Nephron progenitor cell (in vitro differentiated cells): ENCODE measurements around the gene PLEKHM3.

Source experiments
- DNase-seq: peaks from one replicate; pipeline ENCODE4 v3.0.0; 2021
- H3K27ac Mint-ChIP-seq: 2 replicates; pipeline ENCODE4 v1.8.0; 2021; ENCODE audit warnings: mild to moderate bottlenecking, moderate library complexity, mixed read lengths
- H3K27me3 Mint-ChIP-seq: 2 replicates; pipeline ENCODE4 v1.8.0; 2021; ENCODE audit warnings: mild to moderate bottlenecking, low read depth, mixed read lengths; ENCODE audit not compliant: poor library complexity
- H3K36me3 Mint-ChIP-seq: 2 replicates; pipeline ENCODE4 v1.8.0; 2021; ENCODE audit warnings: low read depth, mixed read lengths
- H3K4me1 Mint-ChIP-seq: 2 replicates; pipeline ENCODE4 v1.8.0; 2021; ENCODE audit warnings: mixed read lengths
- H3K4me3 Mint-ChIP-seq: 2 replicates; pipeline ENCODE4 v1.8.0; 2021; ENCODE audit warnings: mild to moderate bottlenecking, moderate library complexity, mixed read lengths
- H3K9me3 Mint-ChIP-seq: 2 replicates; pipeline ENCODE4 v1.8.0; 2021; ENCODE audit warnings: mild to moderate bottlenecking, moderate library complexity, mixed read lengths
- CTCF ChIP-seq: fragments of 200-600 bp; sonication (generic); IDR thresholded peaks from 2 replicates; pipeline ENCODE4 v1.5.0; 2021; ENCODE audit warnings: antibody characterized with exemption

PLEKHM3 gene

GRCh38 chr2:207836521-207837133 lies 188.7 kb downstream of the PLEKHM3 start:
- Mint-ChIP-seq H3K36me3 (no peaks in the 10 kb centered on the region), H3K27me3 (peaks cover 1% of the 10 kb centered on the region)

DNA sequence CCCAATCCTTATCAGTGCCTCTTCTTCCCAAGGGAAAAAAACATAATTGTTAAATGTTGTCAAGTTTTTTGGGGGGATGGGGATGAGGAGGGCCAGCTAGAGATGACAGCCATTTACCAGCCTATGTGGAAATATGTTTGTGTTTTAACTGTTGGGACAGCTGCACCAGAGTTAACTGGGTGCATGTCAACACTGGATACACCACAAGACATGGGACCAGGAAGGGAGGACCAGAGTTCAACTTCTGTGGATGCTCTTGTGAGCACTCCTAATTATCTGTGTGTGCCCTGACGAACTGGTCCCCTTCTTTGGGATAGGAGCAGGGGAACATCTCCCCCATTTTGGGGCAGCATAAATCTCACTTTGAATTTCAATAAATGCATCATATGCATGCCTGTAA lies 189.5 kb downstream of the PLEKHM3 start:
- Mint-ChIP-seq H3K27ac (no peak overlapping the region), H3K9me3 (no peaks in the 10 kb centered on the region), H3K27me3 (peaks cover 3% of the 10 kb centered on the region), H3K4me3 (no peak overlapping the region), H3K4me1 (peaks cover 11% of the 10 kb centered on the region), H3K36me3 (no peaks in the 10 kb centered on the region)
- DNase-seq, result no peak
- no peak for TF ChIP-seq CTCF

More at GRCh38 chr2:207836521-207837133, 188.7 kb downstream of the PLEKHM3 start:
- TF ChIP-seq CTCF, result no peak
- no peaks in the 10 kb centered on the region for H3K9me3 Mint-ChIP-seq
- peaks cover 11% of the 10 kb centered on the region for H3K4me1 Mint-ChIP-seq
- DNase-seq, result no peak
- H3K4me3 Mint-ChIP-seq, result no peak overlapping the region
- no peak overlapping the region for H3K27ac Mint-ChIP-seq

DNA sequence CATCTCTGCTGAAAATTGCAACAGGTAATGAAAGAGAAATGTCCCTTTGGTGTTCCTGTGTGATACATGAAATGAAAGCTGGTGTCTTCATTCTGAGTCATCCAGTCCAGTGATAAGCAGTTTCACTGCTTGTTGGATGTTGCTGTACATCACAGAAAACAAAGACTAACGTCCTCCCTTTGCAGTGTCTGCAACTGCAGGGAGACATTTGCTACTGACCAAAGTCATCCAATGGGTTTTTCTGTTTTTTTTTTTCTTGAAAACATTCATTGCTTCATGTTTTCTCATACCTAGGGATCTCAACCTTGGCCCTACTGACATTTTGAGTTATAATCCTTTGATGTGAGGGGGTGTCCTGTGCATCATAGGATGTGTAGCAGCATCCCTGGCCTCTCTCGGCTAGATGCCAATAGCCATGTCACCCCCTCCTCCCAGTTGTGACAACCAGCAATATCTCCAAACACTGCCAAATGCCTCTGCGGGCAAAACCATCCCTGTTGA lies 192.0 kb downstream of the PLEKHM3 start:
- H3K27me3 Mint-ChIP-seq, result peaks cover 7% of the 10 kb centered on the region
- H3K36me3 Mint-ChIP-seq, result no peaks in the 10 kb centered on the region
- H3K4me1 Mint-ChIP-seq, result peaks cover 11% of the 10 kb centered on the region
- H3K4me3 Mint-ChIP-seq, result no peak overlapping the region
- no peaks in the 10 kb centered on the region for H3K9me3 Mint-ChIP-seq
- no peak for DNase-seq
- no peak overlapping the region for H3K27ac Mint-ChIP-seq
- TF ChIP-seq CTCF, result no peak

- H3K9me3 Mint-ChIP-seq, result no peaks in the 10 kb centered on the region
- no peak for TF ChIP-seq CTCF
Observed at GRCh38 chr2:207831584-207832248, 193.6 kb downstream of the PLEKHM3 start.

DNA sequence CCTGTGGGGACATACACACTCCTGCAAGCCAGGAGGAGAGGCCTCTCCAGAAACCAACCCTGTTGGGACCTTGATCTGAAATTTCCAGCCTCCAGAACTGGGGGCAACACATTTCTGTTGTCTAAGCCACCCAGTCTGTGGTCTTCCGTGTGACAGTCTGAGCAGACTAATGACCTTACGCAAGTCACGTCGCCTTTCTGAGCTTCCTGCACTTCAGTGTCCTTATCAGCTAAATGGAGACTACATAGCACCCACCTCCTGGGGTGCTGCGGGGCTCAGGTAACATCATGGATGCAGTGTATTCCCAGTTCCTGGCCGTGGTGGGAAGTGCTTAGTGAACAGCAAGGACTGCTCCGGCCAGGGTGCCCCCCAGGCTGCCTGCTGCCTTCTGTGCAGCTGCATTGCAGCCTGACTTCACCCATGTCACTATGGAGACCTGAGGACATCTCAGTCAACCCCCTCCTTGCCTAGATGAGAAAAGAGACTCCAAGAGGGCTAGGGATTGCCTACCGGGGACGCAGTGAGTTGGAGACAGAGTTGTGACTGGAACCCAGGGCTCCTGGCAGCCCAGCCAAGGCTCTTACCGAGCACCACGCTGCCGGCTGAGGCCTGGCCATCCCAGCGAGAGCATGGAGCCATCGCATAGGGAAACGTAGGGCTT lies 194.4 kb downstream of the PLEKHM3 start:
- peaks cover 7% of the 10 kb centered on the region for H3K27me3 Mint-ChIP-seq
- H3K4me1 Mint-ChIP-seq, result peaks cover 1% of the 10 kb centered on the region
- H3K9me3 Mint-ChIP-seq, result no peaks in the 10 kb centered on the region
- DNase-seq, result no peak
- H3K36me3 Mint-ChIP-seq, result peaks cover 5% of the 10 kb centered on the region
- no peak for TF ChIP-seq CTCF
- no peak overlapping the region for H3K4me3 Mint-ChIP-seq
- no peak overlapping the region for H3K27ac Mint-ChIP-seq

More at GRCh38 chr2:207831584-207832248, 193.6 kb downstream of the PLEKHM3 start:
- Mint-ChIP-seq H3K27ac (no peak overlapping the region), H3K4me1 (peaks cover 9% of the 10 kb centered on the region), H3K36me3 (peaks cover 5% of the 10 kb centered on the region), H3K4me3 (no peak overlapping the region), H3K27me3 (peaks cover 7% of the 10 kb centered on the region)
- no peak for DNase-seq
